Glutamatergic neuron (in vitro differentiated cells): ENCODE data around the gene PAPLN. TPM values are rescaled to one million over a fixed set of nuclear protein-coding genes. Genes with fewer than 3 reads are reported as not detected.
"Not testable (repeated sequence)": the region's sequence is repeated elsewhere in the genome, so short reads cannot be mapped to it uniquely, and the experiment has no call there.

Source experiments
- DNase-seq: peaks from one replicate; pipeline ENCODE4 v3.0.0; 2022
- H3K27ac Mint-ChIP-seq: one replicate; pipeline ENCODE4 v1.8.0; 2020; ENCODE audit warnings: mild to moderate bottlenecking, mixed read lengths, inconsistent platforms; ENCODE audit not compliant: unreplicated experiment
- H3K27me3 Mint-ChIP-seq: one replicate; pipeline ENCODE4 v1.8.0; 2020; ENCODE audit warnings: mild to moderate bottlenecking, moderate library complexity, mixed read lengths, inconsistent platforms; ENCODE audit not compliant: unreplicated experiment
- H3K36me3 Mint-ChIP-seq: one replicate; pipeline ENCODE4 v1.8.0; 2020; ENCODE audit warnings: mild to moderate bottlenecking, mixed read lengths, inconsistent platforms; ENCODE audit not compliant: unreplicated experiment
- H3K4me1 Mint-ChIP-seq: one replicate; pipeline ENCODE4 v1.8.0; 2020; ENCODE audit warnings: mild to moderate bottlenecking, low read depth, mixed read lengths, inconsistent platforms; ENCODE audit not compliant: unreplicated experiment
- H3K4me3 Mint-ChIP-seq: one replicate; pipeline ENCODE4 v1.8.0; 2020; ENCODE audit warnings: mild to moderate bottlenecking, mixed read lengths, inconsistent platforms; ENCODE audit not compliant: unreplicated experiment
- H3K9me3 Mint-ChIP-seq: one replicate; pipeline ENCODE4 v1.8.0; 2020; ENCODE audit warnings: mild to moderate bottlenecking, moderate library complexity, mixed read lengths, inconsistent platforms; ENCODE audit not compliant: unreplicated experiment
- CTCF ChIP-seq: fragments of 200-600 bp; sonication (generic); IDR thresholded peaks from one replicate; pipeline ENCODE4 v1.5.0; 2021; ENCODE audit not compliant: partially characterized antibody, unreplicated experiment
- total RNA-seq: library from RNA; stranded (reverse); fragmentation: NEBNext Ultra II Directional; extraction: Animal tissue kit (Norgen Biotek cat#: 25700); gene quantifications from one replicate; pipeline ENCODE4 v1.2.1, GENCODE V29; 2021; ENCODE audit not compliant: unreplicated experiment

PAPLN gene
- total RNA-seq, 1 donor from 2014 or later: 2.8 TPM

DNA sequence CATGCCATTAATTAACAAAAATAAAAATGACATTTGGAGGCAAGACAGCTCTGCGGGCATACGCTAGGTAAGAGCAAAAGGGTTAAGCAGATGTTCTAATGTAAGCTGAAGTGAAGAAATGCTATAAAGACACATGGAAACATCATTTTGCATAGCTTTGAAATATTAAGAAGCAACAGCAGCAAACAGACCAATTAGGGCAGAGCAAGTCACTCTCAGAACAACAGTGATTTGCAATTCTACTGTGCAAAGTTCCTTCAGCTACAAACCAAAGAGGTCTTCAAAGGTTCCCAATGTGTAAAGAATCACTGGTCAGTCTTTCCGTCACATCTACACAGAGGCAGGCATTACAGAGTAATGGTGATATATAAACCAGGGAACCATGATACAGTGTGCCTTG is 68.2 kb downstream of the PAPLN start:
- Mint-ChIP-seq H3K27me3 (no peaks in the 10 kb centered on the region), H3K27ac (no peak overlapping the region), H3K36me3 (no peaks in the 10 kb centered on the region), H3K4me1 (no peaks in the 10 kb centered on the region), H3K9me3 (peaks cover 4% of the 10 kb centered on the region), H3K4me3 (no peak overlapping the region)
- no peak for DNase-seq
- TF ChIP-seq CTCF: no peak

- TF ChIP-seq CTCF: no peak
- H3K27me3 Mint-ChIP-seq: no peaks in the 10 kb centered on the region
- H3K9me3 Mint-ChIP-seq: peaks cover 4% of the 10 kb centered on the region
- H3K36me3 Mint-ChIP-seq: no peaks in the 10 kb centered on the region
- H3K4me3 Mint-ChIP-seq: no peak overlapping the region
- H3K27ac Mint-ChIP-seq: no peak overlapping the region
- H3K4me1 Mint-ChIP-seq: no peaks in the 10 kb centered on the region
- no peak for DNase-seq
Measured at GRCh38 chr14:73307261-73307660, 70.0 kb downstream of the PAPLN start.

- not testable (repeated sequence) for H3K9me3 Mint-ChIP-seq, H3K36me3 Mint-ChIP-seq, H3K27me3 Mint-ChIP-seq, H3K27ac Mint-ChIP-seq, DNase-seq, H3K4me3 Mint-ChIP-seq, H3K4me1 Mint-ChIP-seq
Measured at GRCh38 chr14:73309207-73309606, 71.9 kb downstream of the PAPLN start.

GRCh38 chr14:73311708-73312030 is 74.4 kb downstream of the PAPLN start:
- H3K9me3 Mint-ChIP-seq: peaks cover 3% of the 10 kb centered on the region
- no peaks in the 10 kb centered on the region for H3K36me3 Mint-ChIP-seq
- DNase-seq: no peak
- no peak overlapping the region for H3K27ac Mint-ChIP-seq
- TF ChIP-seq CTCF: no peak
- H3K27me3 Mint-ChIP-seq: no peaks in the 10 kb centered on the region
- H3K4me3 Mint-ChIP-seq: no peak overlapping the region
- no peaks in the 10 kb centered on the region for H3K4me1 Mint-ChIP-seq

DNA sequence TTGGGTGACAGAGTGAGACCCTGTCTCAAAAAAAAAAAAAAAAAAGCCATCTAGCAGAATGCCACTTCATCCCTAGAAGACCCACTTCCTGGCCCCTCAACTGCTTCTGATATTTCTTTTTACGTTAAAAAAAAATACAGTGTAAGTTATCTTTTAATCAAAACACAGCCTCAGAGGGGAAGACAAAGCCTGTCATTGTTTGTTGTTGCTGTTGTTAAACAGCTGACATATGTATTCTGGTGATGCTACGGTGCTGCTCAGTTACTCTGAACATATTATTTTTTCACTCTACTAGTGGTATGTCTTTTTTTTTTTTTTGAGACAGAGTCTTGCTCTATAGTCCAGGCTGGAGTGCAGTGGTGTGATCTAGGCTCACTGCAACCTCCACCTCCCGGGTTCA is 75.4 kb downstream of the PAPLN start:
- Mint-ChIP-seq H3K4me3 (no peak overlapping the region), H3K36me3 (no peaks in the 10 kb centered on the region), H3K27ac (no peak overlapping the region), H3K27me3 (no peaks in the 10 kb centered on the region), H3K4me1 (no peaks in the 10 kb centered on the region), H3K9me3 (no peaks in the 10 kb centered on the region)
- DNase-seq: no peak
- no peak for TF ChIP-seq CTCF

DNA sequence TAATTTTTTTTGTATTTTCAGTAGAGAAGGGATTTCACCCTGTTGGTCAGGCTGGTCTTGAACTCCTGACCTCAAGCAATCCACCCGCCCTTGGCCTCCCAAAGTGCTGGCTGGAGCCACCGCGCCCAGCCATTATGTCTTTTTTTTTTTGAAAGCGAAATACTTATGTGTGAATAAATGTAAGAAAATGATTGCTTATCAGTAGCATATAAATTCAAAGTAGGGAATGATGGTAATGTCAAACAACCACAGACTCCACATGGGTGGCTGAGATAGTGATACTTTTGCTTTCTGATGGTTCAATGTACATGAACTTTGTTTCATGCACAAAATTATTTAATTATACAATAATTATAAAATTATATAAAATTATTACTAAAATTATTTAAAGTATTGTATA is 75.8 kb downstream of the PAPLN start:
- Mint-ChIP-seq H3K9me3 (no peaks in the 10 kb centered on the region), H3K27me3 (no peaks in the 10 kb centered on the region), H3K27ac (no peak overlapping the region), H3K36me3 (no peaks in the 10 kb centered on the region), H3K4me1 (no peaks in the 10 kb centered on the region), H3K4me3 (no peak overlapping the region)
- TF ChIP-seq CTCF: no peak
- DNase-seq: no peak
